ENCODE measurements around the gene PQBP1.

Gene PQBP1

DNA sequence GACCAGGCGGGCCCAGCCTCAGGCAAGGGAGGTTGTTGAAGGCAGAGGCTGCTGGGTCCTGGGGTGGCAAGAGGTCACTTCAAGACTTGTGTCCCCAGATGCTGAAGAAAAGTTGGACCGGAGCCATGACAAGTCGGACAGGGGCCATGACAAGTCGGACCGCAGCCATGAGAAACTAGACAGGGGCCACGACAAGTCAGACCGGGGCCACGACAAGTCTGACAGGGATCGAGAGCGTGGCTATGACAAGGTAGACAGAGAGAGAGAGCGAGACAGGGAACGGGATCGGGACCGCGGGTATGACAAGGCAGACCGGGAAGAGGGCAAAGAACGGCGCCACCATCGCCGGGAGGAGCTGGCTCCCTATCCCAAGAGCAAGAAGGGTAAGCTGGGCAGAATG lies 4.4 kb downstream of the PQBP1 start:
- no peak overlapping the region for H3K27ac ChIP-seq (ENCODE audit: extremely low read depth, low read depth, low read length)
- H3K9me3 ChIP-seq (ENCODE audit: control insufficient read depth, insufficient read depth, low read depth, low read length) = no peaks in the 10 kb centered on the region
- peaks cover 19 to 71% of the 10 kb centered on the region in 2 experiments; a peak in 2 of 3 replicates for H3K36me3 ChIP-seq (ENCODE audit: control insufficient read depth in 2 of 2, insufficient read depth in 1 of 2, low read length in 2 of 2)
- TF ChIP-seq PRDM2 (tag by site-specific recombination; IDR thresholded peaks at IDR 0.05; ENCODE audit: borderline replicate concordance) (no peak), ZNF629 (tag by site-specific recombination; IDR thresholded peaks at IDR 0.05) (no peak), ZNF132 (tag by site-specific recombination; IDR thresholded peaks at IDR 0.05; ENCODE audit: borderline replicate concordance) (no peak)
- ChIA-PET CTCF (no interaction called here), POLR2A (interaction anchor here (0.6 to 2.8 kb wide), 3 partner anchors 10 to 149 kb away, joined by 3 to 10 read pairs (median 8); partner anchors contain the start of gene SLC35A2)
- H3K4me1 ChIP-seq (ENCODE audit: control insufficient read depth, insufficient read depth, low read length) = no peaks in the 10 kb centered on the region
- H3K4me3 ChIP-seq (ENCODE audit: low read depth, low read length) = no peak overlapping the region

- ChIA-PET POLR2A (interaction anchor here (1.8 to 2.8 kb wide), 2 partner anchors 9 to 11 kb away, joined by 8 to 10 read pairs; partner anchors contain the start of gene SLC35A2), CTCF (no interaction called here)
- Histone ChIP-seq H3K27ac (ENCODE audit: extremely low read depth, low read depth, low read length) (no peak overlapping the region), H3K4me3 (ENCODE audit: low read depth, low read length) (no peak overlapping the region), H3K4me1 (ENCODE audit: control insufficient read depth, insufficient read depth, low read length) (no peaks in the 10 kb centered on the region), H3K9me3 (ENCODE audit: control insufficient read depth, insufficient read depth, low read depth, low read length) (no peaks in the 10 kb centered on the region), H3K36me3 (ENCODE audit: control insufficient read depth in 2 of 2, insufficient read depth in 1 of 2, low read length in 2 of 2) (peaks cover 19 to 74% of the 10 kb centered on the region in 2 experiments; a peak in 2 of 3 replicates)
- TF ChIP-seq ZIC2 (tag by site-specific recombination; IDR thresholded peaks at IDR 0.05) = no peak
- no peak for TF ChIP-seq ZNF670 (tag by site-specific recombination; IDR thresholded peaks at IDR 0.05; ENCODE audit: low read depth)
- no peak for TF ChIP-seq ZNF548 (tag by site-specific recombination; IDR thresholded peaks at IDR 0.05)
- no peak for TF ChIP-seq ZNF280C (tag by site-specific recombination; IDR thresholded peaks at IDR 0.05)
- no peak for TF ChIP-seq ZNF24 (tag by site-specific recombination; IDR thresholded peaks at IDR 0.05)
- TF ChIP-seq ZNF560 (tag by site-specific recombination; IDR thresholded peaks at IDR 0.05; ENCODE audit: borderline replicate concordance) = no peak
- TF ChIP-seq GLIS1 (tag by site-specific recombination; IDR thresholded peaks at IDR 0.05) = no peak
- TF ChIP-seq ZNF239 (tag by site-specific recombination; IDR thresholded peaks at IDR 0.05) = no peak
- TF ChIP-seq ZNF423 (tag by site-specific recombination; IDR thresholded peaks at IDR 0.05) = no peak
- no peak for TF ChIP-seq IKZF3 (tag by site-specific recombination; IDR thresholded peaks at IDR 0.05)
- TF ChIP-seq ZNF16 (tag by site-specific recombination; IDR thresholded peaks at IDR 0.05; ENCODE audit: low read depth) = no peak
- TF ChIP-seq, protein P1, sequence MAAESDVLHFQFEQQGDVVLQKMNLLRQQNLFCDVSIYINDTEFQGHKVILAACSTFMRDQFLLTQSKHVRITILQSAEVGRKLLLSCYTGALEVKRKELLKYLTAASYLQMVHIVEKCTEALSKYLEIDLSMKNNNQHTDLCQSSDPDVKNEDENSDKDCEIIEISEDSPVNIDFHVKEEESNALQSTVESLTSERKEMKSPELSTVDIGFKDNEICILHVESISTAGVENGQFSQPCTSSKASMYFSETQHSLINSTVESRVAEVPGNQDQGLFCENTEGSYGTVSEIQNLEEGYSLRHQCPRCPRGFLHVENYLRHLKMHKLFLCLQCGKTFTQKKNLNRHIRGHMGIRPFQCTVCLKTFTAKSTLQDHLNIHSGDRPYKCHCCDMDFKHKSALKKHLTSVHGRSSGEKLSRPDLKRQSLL (tag by site-specific recombination; IDR thresholded peaks at IDR 0.05) = no peak
- no peak for TF ChIP-seq MEIS1 (CRISPR knock-in tag; IDR thresholded peaks at IDR 0.05; ENCODE audit: borderline replicate concordance)
- no peak for TF ChIP-seq ZNF366 (tag by site-specific recombination; conservative IDR thresholded peaks at IDR 0.05)
- TF ChIP-seq ZNF426 (tag by site-specific recombination; IDR thresholded peaks at IDR 0.05) = no peak
- TF ChIP-seq, protein P2, sequence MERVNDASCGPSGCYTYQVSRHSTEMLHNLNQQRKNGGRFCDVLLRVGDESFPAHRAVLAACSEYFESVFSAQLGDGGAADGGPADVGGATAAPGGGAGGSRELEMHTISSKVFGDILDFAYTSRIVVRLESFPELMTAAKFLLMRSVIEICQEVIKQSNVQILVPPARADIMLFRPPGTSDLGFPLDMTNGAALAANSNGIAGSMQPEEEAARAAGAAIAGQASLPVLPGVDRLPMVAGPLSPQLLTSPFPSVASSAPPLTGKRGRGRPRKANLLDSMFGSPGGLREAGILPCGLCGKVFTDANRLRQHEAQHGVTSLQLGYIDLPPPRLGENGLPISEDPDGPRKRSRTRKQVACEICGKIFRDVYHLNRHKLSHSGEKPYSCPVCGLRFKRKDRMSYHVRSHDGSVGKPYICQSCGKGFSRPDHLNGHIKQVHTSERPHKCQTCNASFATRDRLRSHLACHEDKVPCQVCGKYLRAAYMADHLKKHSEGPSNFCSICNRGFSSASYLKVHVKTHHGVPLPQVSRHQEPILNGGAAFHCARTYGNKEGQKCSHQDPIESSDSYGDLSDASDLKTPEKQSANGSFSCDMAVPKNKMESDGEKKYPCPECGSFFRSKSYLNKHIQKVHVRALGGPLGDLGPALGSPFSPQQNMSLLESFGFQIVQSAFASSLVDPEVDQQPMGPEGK (tag by site-specific recombination; IDR thresholded peaks at IDR 0.05) = no peak
- TF ChIP-seq ZNF214 (tag by site-specific recombination; IDR thresholded peaks at IDR 0.05; ENCODE audit: borderline replicate concordance) = no peak
- TF ChIP-seq, protein P3, sequence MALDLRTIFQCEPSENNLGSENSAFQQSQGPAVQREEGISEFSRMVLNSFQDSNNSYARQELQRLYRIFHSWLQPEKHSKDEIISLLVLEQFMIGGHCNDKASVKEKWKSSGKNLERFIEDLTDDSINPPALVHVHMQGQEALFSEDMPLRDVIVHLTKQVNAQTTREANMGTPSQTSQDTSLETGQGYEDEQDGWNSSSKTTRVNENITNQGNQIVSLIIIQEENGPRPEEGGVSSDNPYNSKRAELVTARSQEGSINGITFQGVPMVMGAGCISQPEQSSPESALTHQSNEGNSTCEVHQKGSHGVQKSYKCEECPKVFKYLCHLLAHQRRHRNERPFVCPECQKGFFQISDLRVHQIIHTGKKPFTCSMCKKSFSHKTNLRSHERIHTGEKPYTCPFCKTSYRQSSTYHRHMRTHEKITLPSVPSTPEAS (tag by site-specific recombination; IDR thresholded peaks at IDR 0.05) = no peak
- no peak for TF ChIP-seq ZNF777 (tag by site-specific recombination; IDR thresholded peaks at IDR 0.05; ENCODE audit: borderline replicate concordance)
Measured at GRCh38 chrX:48902776-48903175, 5.0 kb downstream of the PQBP1 start.
